Small intestine (tissue), 7 donors: ENCODE data around the gene FBXO3. TPM values are rescaled to one million over a fixed set of nuclear protein-coding genes. Genes with fewer than 3 reads are reported as not detected.
A peak's percentile ranks its signal among the peaks of the same experiment; 100 is the strongest.
"Not testable (repeated sequence)": the region's sequence is repeated elsewhere in the genome, so short reads cannot be mapped to it uniquely, and the experiment has no call there.

Experiments
- DNase-seq, 2 donors: peaks; one replicate each; pipeline versions ENCODE4 v3.0.0 to v3.0.0-alpha.2; 2013
- FAIRE-seq: peaks from 2 replicates; lab custom pipeline; 2012; peaks lifted over from hg19 to GRCh38; lab: Jason Lieb, UNC
- H3K27ac ChIP-seq, 3 donors: one replicate each; pipeline ENCODE4 v1.5.1; 2013; ENCODE audit warnings: low read length in 2 of 3, mild to moderate bottlenecking in 2 of 3, control low read depth in 1 of 3, inconsistent platforms in 1 of 3, low read depth in 1 of 3, moderate library complexity in 1 of 3
- H3K27me3 ChIP-seq, 3 donors: one replicate each; pipeline ENCODE4 v1.6.1; 2013; ENCODE audit warnings: low read length in 3 of 3, inconsistent platforms in 1 of 3; ENCODE audit not compliant: control insufficient read depth in 3 of 3, insufficient read depth in 3 of 3
- H3K36me3 ChIP-seq, 3 donors: one replicate each; pipeline ENCODE4 v1.6.1; 2013; ENCODE audit warnings: low read length in 3 of 3, inconsistent platforms in 1 of 3, low read depth in 1 of 3, mild to moderate bottlenecking in 1 of 3, moderate library complexity in 1 of 3; ENCODE audit not compliant: control insufficient read depth in 3 of 3, insufficient read depth in 2 of 3
- H3K4me1 ChIP-seq, 3 donors: one replicate each; pipeline ENCODE4 v1.6.1; 2013; ENCODE audit warnings: low read length in 2 of 3, inconsistent platforms in 1 of 3, low read depth in 1 of 3, mild to moderate bottlenecking in 1 of 3, moderate library complexity in 1 of 3; ENCODE audit not compliant: control insufficient read depth in 3 of 3, insufficient read depth in 2 of 3
- H3K4me3 ChIP-seq, 3 donors: one replicate each; pipeline ENCODE4 v1.5.1; 2013; ENCODE audit warnings: low read length in 3 of 3, control low read depth in 1 of 3, inconsistent platforms in 1 of 3, low read depth in 1 of 3, mild to moderate bottlenecking in 1 of 3, moderate library complexity in 1 of 3
- H3K9me3 ChIP-seq, 2 donors: one replicate each; pipeline ENCODE4 v1.6.1; 2013; ENCODE audit warnings: low read depth in 1 of 2, low read length in 1 of 2; ENCODE audit not compliant: control insufficient read depth in 2 of 2, insufficient read depth in 1 of 2
- WGBS, 3 donors: extraction: QIAGEN DNeasy Blood & Tissue Kit; methylation state at CpG; one replicate each; pipeline ENCODE4 v1.1.7; 2013; 5-methylcytosine and 5-hydroxymethylcytosine counted together
- polyA plus RNA-seq, 4 donors: library from polyadenylated mRNA; stranded (reverse) in 3 of 4; unstranded in 1 of 4; fragments of 200-250 nt in 3 of 4; fragments of 120-200 nt in 1 of 4; gene quantifications; one replicate each; pipeline versions ENCODE4 v1.2.1 to v1.2.3, GENCODE V29; 2013
- donor health status: healthy with polysubstance abuse.
- donor health status: control.
- donor health status: control.
- donor health status: Bipolar disorder and iron deficiency.
- donor health status: healthy.

FBXO3 gene
- polyA plus RNA-seq, 4 donors, result 19.5 to 35.5 (median 22.3) TPM

DNA sequence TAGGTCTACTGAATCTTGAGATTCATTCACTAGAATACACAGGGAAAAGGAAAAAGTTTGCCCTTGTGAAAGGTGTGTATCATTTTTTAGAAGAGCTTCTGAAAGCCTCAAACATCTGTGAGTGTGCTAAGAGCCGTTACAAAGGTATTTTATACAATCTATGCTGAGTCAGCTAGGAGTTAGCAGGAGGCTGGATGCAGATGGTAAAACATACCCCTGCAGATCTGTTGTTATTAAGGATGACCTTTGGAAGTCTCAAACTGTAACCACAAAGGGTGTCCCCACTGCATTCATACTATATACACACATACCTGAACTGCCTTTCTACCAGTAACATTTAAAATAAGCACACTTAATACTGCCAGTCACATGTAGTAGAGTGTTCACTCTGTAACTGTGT, 65.3 kb downstream of the FBXO3 start:
- peak in 1 of 2 donors; percentile 50 for DNase-seq
- 21 to 64% (median 48%) methylated on average over 1 of the region's 1 CpG for WGBS, 3 donors
- FAIRE-seq, result no peak
- Histone ChIP-seq H3K27ac (no peak overlapping the region), H3K36me3 (peaks cover 0 to 26% (median 6%) of the 10 kb centered on the region in 3 donors), H3K27me3 (no peaks in the 10 kb centered on the region), H3K4me1 (peaks cover 0 to 44% (median 12%) of the 10 kb centered on the region in 3 donors), H3K9me3 (no peaks in the 10 kb centered on the region), H3K4me3 (no peak overlapping the region)

DNA sequence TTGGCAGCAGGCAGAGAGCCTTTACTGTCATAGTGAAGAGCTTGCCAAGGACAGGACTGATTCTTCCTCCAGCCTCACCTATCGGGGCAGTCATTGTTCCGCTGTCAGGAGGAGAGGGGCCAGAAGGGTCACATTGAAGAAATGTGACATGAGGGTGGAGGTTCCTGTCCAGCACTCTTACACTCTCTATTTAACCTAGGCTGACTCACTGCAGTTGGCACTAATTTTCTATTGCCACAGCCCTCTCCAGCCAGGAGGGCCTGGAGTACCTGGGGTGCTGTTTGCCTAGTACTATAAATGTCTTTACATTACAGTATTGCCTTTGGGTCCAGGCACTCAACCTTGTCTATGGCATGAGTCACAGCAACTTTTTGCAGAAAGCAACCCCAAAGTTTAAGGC, 66.5 kb downstream of the FBXO3 start:
- not testable (repeated sequence) for H3K27me3 ChIP-seq, H3K9me3 ChIP-seq, FAIRE-seq, DNase-seq, H3K4me3 ChIP-seq
- H3K36me3 ChIP-seq, result peaks cover 0 to 26% (median 6%) of the 10 kb centered on the region in 3 donors
- WGBS, 3 donors, result 100% methylated on average over 2 of the region's 2 CpGs; no CpG with 5 or more reads in 2 of the 3 donors
- H3K27ac ChIP-seq, result peak overlapping the region in 1 of 3 donors; percentile 53
- H3K4me1 ChIP-seq, result peaks cover 0 to 41% (median 18%) of the 10 kb centered on the region in 3 donors

DNA sequence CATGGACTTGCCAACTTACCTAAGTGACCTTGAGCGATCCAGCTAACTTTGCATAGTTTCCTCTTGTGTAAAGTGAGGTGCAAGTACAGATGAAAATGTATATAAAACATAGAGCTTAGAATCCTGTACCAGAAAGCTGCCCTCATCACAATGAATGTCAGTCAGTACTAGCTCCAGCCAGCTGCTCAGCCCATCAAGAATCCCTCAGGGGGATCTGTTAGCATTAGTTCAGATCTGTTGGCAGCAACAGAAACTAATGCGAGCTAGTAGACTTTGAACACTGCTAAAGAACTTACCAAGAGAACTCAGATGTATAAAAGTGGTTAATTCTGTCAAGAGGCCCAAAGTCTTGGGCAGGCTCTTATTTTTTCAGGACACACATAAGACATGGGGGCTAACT, 67.4 kb downstream of the FBXO3 start:
- no peaks in the 10 kb centered on the region for H3K9me3 ChIP-seq
- H3K4me1 ChIP-seq, result peaks cover 0 to 47% (median 23%) of the 10 kb centered on the region in 3 donors
- DNase-seq, result no peak
- no peak overlapping the region for H3K4me3 ChIP-seq
- no peaks in the 10 kb centered on the region for H3K27me3 ChIP-seq
- peak overlapping the region in 1 of 3 donors; percentile 75 for H3K27ac ChIP-seq
- H3K36me3 ChIP-seq, result peaks cover 0 to 26% (median 6%) of the 10 kb centered on the region in 3 donors
- 83 to 87% (median 84%) methylated on average over 2 of the region's 2 CpGs for WGBS, 3 donors
- no peak for FAIRE-seq

DNA sequence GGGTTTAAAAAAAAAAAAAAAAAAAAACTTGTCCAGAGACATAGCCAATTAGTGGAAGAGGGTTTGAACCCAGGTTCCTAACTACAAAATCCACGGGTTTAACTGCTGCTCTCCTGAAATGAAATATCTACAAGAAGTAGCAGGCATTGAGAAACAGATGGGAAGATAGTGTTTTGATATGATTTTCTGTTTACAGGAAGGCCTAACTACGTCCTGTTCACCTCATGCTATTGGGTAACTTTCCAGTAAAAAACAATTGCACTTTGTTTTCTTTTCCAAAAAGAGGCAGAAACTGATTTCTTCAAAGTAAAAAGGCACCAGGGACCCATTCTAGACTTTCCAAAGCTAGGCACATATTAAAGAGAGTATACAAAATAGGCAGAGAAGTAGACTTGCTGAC, 67.8 kb downstream of the FBXO3 start:
- peaks cover 0 to 26% (median 6%) of the 10 kb centered on the region in 3 donors for H3K36me3 ChIP-seq
- WGBS, 3 donors, result 19 to 42% (median 33%) methylated on average over 2 of the region's 2 CpGs
- H3K4me1 ChIP-seq, result peaks cover 0 to 51% (median 23%) of the 10 kb centered on the region in 3 donors
- FAIRE-seq (no peak), DNase-seq (no peak)
- H3K27ac ChIP-seq, result peak overlapping the region in 1 of 3 donors; percentile 75
- no peak overlapping the region for H3K4me3 ChIP-seq
- no peaks in the 10 kb centered on the region for H3K9me3 ChIP-seq
- no peaks in the 10 kb centered on the region for H3K27me3 ChIP-seq

DNA sequence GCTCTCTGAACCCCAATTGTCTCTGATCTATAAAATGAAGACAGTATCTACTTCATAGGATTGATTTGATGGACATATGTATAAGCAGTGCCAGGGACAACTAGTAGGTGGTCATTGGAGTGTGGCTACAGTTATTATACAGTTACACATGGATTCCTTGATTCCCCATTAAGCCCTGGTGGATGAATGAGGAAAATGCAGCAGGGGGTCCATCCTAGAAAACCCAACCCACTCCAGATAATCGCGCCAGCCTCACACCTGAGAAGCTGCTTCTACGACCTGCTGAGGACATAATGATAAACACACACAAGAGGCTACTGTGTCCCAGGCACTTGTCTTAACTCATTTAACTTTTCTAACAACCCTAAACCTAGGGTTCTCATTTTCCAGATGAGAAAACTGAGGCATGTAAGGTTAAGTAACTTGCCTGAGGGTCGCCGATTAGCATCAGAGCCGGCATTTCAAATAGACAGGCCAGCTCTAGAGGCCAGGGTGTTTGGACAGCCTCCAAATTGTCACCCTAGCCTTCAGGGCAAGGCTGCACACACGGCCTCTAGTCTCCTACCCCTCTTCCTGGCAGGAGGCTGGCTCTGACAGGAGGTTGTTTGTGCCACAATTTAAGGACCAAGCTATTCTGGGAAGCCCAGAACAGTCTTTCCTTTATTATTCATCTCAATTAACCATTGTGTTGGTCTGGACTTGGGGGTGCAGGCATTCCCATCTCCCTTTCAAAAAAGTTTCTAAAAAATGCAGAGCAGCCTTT, 69.9 kb downstream of the FBXO3 start:
- no peak overlapping the region for H3K4me3 ChIP-seq
- H3K27me3 ChIP-seq, result no peaks in the 10 kb centered on the region
- WGBS, 3 donors, result 67 to 79% (median 78%) methylated on average over 7 of the region's 7 CpGs
- peaks cover 3 to 62% (median 26%) of the 10 kb centered on the region in 3 donors for H3K4me1 ChIP-seq
- peaks cover 0 to 15% (median under 1%) of the 10 kb centered on the region in 3 donors for H3K36me3 ChIP-seq
- no peak for FAIRE-seq
- no peaks in the 10 kb centered on the region for H3K9me3 ChIP-seq
- peak overlapping the region in 2 of 3 donors; percentile 76 to 84 for H3K27ac ChIP-seq
- DNase-seq, result no peak

DNA sequence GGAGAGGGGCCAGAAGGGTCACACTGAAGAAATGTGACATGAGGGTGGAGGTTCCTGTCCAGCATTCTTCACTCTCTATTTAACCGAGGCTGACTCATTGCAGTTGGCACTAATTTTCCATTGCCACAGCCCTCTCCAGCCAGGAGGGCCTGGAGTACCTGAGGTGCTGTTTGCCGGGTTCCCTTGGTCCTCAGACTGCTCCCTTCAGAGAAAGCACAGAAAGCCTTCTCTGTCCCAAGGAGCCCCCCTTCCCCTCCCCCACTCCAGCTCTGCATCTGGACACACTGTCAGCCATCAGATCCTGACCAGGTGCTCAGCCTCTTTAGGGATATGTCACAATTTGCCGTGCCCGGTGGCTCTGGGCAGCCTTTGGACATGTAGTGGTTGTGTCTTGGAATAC, 70.5 kb downstream of the FBXO3 start:
- no peak for FAIRE-seq
- 31 to 69% (median 61%) methylated on average over 4 of the region's 4 CpGs for WGBS, 3 donors
- Histone ChIP-seq H3K4me1 (peaks cover 3 to 58% (median 26%) of the 10 kb centered on the region in 3 donors), H3K36me3 (peaks cover 0 to 15% (median 0%) of the 10 kb centered on the region in 3 donors), H3K27ac (peak overlapping the region in 2 of 3 donors; percentile 76 to 84), H3K4me3 (no peak overlapping the region), H3K27me3 (no peaks in the 10 kb centered on the region), H3K9me3 (no peaks in the 10 kb centered on the region)
- peak in 1 of 2 donors; percentile 44 for DNase-seq

DNA sequence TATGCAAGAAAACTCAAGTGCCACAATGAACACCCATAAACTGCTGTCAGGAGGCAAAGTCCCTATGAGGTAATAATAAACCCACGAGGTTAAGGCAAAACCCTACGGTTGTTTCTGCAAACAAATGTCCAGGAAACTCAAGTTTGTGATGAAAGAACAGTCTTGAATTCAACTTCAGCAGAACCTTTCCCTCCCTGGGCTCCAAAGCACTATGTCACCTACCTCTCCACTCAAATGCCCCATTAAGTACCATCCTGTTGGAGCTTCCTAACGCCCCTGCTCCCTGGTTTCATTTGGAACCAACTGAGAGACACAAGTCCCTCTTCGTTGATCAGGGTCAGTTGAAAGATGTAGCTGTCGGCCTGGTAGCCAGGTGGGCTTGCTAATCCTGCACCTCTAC, 71.1 kb downstream of the FBXO3 start:
- Histone ChIP-seq H3K4me1 (peaks cover 3 to 54% (median 26%) of the 10 kb centered on the region in 3 donors), H3K27me3 (no peaks in the 10 kb centered on the region), H3K9me3 (no peaks in the 10 kb centered on the region), H3K4me3 (no peak overlapping the region), H3K36me3 (peaks cover 0 to 15% (median 0%) of the 10 kb centered on the region in 3 donors), H3K27ac (peak overlapping the region; percentile 3 to 88 (median 84))
- WGBS, 3 donors, result 17 to 58% (median 42%) methylated on average over 5 of the region's 5 CpGs
- DNase-seq (peak; percentile 83 to 90), FAIRE-seq (no peak)

DNA sequence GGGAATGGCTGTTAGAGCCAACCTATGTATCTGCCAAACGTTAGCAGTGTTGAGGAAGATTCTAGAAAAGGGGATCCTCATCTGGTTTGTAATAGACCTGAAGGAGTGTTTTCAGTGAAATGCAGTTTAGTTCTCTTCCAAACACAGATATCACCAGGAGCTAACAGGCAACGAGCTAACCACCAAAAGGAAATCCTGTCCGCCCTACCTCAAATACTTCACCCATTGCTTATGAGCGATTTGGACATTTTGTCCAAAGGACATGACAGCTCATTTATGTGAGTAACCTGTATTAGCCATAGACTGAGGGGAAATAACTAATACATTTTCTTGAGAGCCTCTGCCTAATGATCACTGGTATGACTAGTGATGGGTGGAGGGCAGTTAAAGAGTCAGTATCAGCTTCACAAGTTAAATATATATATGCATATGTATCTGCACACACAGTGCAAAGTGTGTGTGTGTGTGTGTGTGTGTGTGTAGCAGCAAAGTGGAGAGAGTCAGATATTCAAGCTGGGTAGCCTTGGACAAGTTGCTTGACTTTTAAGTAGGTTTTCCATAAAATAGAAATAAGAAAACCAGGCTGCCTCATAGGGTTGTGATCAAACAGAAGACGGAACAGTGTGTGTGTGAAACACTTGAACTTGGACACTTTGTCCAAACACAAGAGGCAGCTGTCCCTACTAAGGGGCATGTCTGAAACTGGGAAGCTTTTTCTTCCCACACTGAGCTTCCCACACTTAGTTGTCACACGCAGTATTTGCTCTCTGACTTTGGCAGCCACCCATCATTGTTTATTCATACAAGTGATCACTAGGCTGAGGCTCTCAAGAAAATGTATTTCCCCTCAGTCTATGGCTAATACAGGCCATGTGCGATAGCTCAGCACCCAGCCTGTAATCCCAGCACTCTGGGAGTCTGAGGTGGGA, 72.8 kb downstream of the FBXO3 start:
- no peaks in the 10 kb centered on the region for H3K9me3 ChIP-seq
- H3K27me3 ChIP-seq, result no peaks in the 10 kb centered on the region
- peaks cover 0 to 9% (median 0%) of the 10 kb centered on the region in 3 donors for H3K36me3 ChIP-seq
- peak overlapping the region in 1 of 3 donors; percentile 53 for H3K4me3 ChIP-seq
- H3K4me1 ChIP-seq, result peaks cover 3 to 47% (median 19%) of the 10 kb centered on the region in 3 donors
- WGBS, 3 donors, result 11 to 22% (median 22%) methylated on average over 7 of the region's 7 CpGs
- H3K27ac ChIP-seq, result peak overlapping the region in 2 of 3 donors; percentile 67 to 84
- FAIRE-seq, result no peak
- peak; percentile 36 to 64 for DNase-seq
